ENCODE results near the gene ABCC5.
"Not testable (repeated sequence)": the region's sequence is repeated elsewhere in the genome, so short reads cannot be mapped to it uniquely, and the experiment has no call there.

ABCC5 gene

GRCh38 chr3:183892610-183893214 lies 125.0 kb downstream of the ABCC5 start:
- DNase-seq (ENCODE audit: low read depth): no peak

- no peak for DNase-seq (ENCODE audit: low read depth)
These were observed 131.9 kb downstream of the ABCC5 start for GRCh38 chr3:183885766-183886165.

- DNase-seq (ENCODE audit: low read depth): peak; percentile 72
These were observed 133.0 kb downstream of the ABCC5 start, which contains the start of gene PARL for GRCh38 chr3:183884427-183885296. Gene PARL, minus strand, starts transcription at chr3:183884880. Its CDS starts 34 bp downstream, at chr3:183884846.

DNA sequence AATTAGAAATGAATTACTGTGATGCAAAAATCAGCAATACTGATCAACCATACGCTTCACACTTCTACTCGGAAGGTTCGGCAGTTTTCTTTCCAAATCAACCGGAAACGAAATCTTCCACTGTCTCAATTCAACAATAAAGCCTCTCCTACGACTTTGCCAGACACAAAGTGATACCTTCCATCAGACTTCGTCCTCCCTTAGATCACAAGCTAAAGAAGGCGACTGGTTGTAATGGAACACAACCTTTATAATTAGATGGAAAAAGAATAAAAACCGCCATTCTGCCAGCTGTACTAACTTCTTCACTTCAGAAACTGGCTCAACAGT lies 133.6 kb downstream of the ABCC5 start:
- DNase-seq (ENCODE audit: low read depth): no peak

DNA sequence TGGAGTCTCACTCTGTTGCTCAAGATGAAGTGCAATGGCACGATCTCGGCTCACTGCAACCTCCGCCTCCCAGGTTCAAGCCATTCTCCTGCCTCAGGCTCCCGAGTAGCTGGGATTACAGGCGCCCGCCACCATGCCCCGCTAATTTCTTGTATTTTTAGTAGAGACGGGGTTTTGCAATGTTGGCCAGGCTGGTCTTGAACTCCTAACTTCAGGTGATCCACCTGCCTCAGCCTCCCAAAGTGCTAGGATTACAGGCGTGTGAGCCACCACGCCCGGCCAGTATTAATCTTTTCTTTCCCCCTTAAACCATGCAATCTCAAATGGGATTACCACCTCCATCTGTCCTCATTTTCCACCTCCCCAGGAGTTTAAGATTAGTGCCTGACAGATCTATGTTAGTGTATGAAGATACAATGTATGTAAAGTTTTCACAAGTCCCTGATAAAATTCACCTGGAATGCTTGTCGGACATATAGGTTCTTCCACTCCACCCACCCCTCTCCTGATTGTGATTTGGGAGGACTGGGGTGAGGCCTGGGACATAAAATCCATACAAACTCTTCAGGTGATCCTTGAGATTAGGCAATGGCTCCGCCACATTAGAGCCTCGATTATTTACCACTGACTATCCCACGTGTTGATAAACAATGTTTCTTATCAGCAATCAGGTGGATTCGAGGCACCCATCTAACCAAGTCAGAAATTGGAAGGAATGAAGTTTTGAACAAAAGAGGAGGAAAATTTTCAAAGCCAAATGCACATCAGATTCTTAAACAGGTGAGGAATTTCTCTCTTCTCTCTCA lies 134.2 kb downstream of the ABCC5 start:
- no peak for DNase-seq (ENCODE audit: low read depth)

- DNase-seq (ENCODE audit: low read depth): no peak
These were observed 137.6 kb downstream of the ABCC5 start for GRCh38 chr3:183880121-183880520.

GRCh38 chr3:183879243-183879642 lies 138.4 kb downstream of the ABCC5 start:
- no peak for DNase-seq (ENCODE audit: low read depth)

GRCh38 chr3:183878071-183878470 lies 139.6 kb downstream of the ABCC5 start:
- DNase-seq (ENCODE audit: low read depth): no peak

DNA sequence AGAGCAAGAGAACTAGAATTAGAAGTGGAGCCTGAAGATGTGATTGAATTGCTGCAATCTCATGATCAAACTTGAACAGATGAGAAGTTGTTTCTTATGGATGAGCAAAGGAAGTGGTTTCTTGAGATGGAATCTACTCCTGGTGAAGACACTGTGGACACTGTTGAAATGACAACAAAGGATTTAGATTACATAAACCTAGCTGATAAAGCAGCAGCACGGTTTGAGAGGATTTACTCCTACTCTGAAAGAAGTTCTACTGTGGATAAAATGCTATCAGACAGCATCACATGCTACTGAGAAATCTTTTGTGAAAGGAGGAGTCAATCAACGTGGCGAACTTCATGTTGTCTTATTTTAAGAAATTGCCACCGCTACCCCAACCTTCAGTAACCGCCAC lies 140.5 kb downstream of the ABCC5 start:
- not testable (repeated sequence) for DNase-seq (ENCODE audit: low read depth)

GRCh38 chr3:183875411-183875810 lies 142.3 kb downstream of the ABCC5 start:
- no peak for DNase-seq (ENCODE audit: low read depth)

- no peak for DNase-seq (ENCODE audit: low read depth)
These were observed 143.8 kb downstream of the ABCC5 start for GRCh38 chr3:183873914-183874313.

GRCh38 chr3:183871541-183871940 lies 146.1 kb downstream of the ABCC5 start:
- no peak for DNase-seq (ENCODE audit: low read depth)

DNA sequence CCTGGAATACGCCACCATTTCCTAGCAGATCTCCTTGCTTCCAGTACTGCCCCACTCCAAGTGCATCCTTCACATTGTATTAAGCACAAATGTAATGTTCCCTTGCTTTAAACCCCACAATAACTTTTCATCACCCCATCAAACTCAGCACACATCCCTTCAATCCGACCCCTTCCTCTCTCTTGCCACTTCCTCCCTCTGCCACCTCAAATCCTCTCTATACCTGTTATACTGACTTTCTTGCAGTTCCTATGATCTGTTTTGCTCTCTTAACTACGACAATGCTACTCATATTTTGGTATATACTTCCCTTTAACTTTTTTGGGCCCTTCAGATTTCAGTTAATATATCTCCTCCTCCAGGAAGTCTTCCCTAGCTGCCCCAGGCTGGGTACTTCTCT lies 147.1 kb downstream of the ABCC5 start:
- DNase-seq (ENCODE audit: low read depth): no peak

Measured in HS-27A (cell line).